ENCODE measurements around the gene DHX32.
A peak's percentile ranks its signal among the peaks of the same experiment; 100 is the strongest.

The DHX32 gene

GRCh38 chr10:125838802-125839575 is 42.1 kb downstream of the DHX32 start:
- TF ChIP-seq CTCF (conservative IDR thresholded peaks at IDR 0.05; ENCODE audit: low read depth), result no peak
- H3K27ac ChIP-seq, result no peak overlapping the region
- DNase-seq (ENCODE audit: low spot score), result no peak
- POLR2A ChIA-PET (ENCODE audit: low non-redundant PET), result no interaction called here
- CTCF ChIA-PET, result no interaction called here

GRCh38 chr10:125836746-125837145 is 44.3 kb downstream of the DHX32 start:
- ChIA-PET CTCF (interaction anchor here (0.7 kb wide), 1 partner anchor 1150 kb away, joined by 5 read pairs; no protein-coding TSS in a partner anchor), POLR2A (ENCODE audit: low non-redundant PET) (no interaction called here)
- H3K27ac ChIP-seq, result no peak overlapping the region

GRCh38 chr10:125828311-125828710 is 52.8 kb downstream of the DHX32 start:
- no peak overlapping the region for H3K27ac ChIP-seq
- no peak for TF ChIP-seq CTCF (conservative IDR thresholded peaks at IDR 0.05; ENCODE audit: low read depth)
- POLR2A ChIA-PET (ENCODE audit: low non-redundant PET), result no interaction called here
- CTCF ChIA-PET, result interaction anchor here (0.6 kb wide), 1 partner anchor 41 kb away, joined by 4 read pairs; no protein-coding TSS in a partner anchor
- DNase-seq (ENCODE audit: low spot score), result no peak

More at GRCh38 chr10:125836746-125837145, 44.3 kb downstream of the DHX32 start:
- no peak for DNase-seq (ENCODE audit: low spot score)
- no peak for TF ChIP-seq CTCF (conservative IDR thresholded peaks at IDR 0.05; ENCODE audit: low read depth)

- ChIA-PET POLR2A (ENCODE audit: low non-redundant PET) (no interaction called here), CTCF (no interaction called here)
- H3K27ac ChIP-seq, result no peak overlapping the region
- TF ChIP-seq CTCF (conservative IDR thresholded peaks at IDR 0.05; ENCODE audit: low read depth), result no peak
- DNase-seq (ENCODE audit: low spot score), result no peak
Observed at GRCh38 chr10:125827133-125827532, 54.0 kb downstream of the DHX32 start.

- no peak overlapping the region for H3K27ac ChIP-seq
- no peak for TF ChIP-seq CTCF (conservative IDR thresholded peaks at IDR 0.05; ENCODE audit: low read depth)
- ChIA-PET CTCF (no interaction called here), POLR2A (ENCODE audit: low non-redundant PET) (no interaction called here)
- DNase-seq (ENCODE audit: low spot score), result peak; percentile 68
Observed at GRCh38 chr10:125824736-125825135, 56.4 kb downstream of the DHX32 start.

- ChIA-PET CTCF (interaction anchor here (0.6 kb wide), 1 partner anchor 676 kb away, joined by 3 read pairs; no protein-coding TSS in a partner anchor), POLR2A (ENCODE audit: low non-redundant PET) (no interaction called here)
- H3K27ac ChIP-seq, result peak overlapping the region; percentile 83
- TF ChIP-seq CTCF (conservative IDR thresholded peaks at IDR 0.05; ENCODE audit: low read depth), result no peak
- DNase-seq (ENCODE audit: low spot score), result no peak
Observed at GRCh38 chr10:125823663-125824251, 57.3 kb downstream of the DHX32 start.
